Eye (tissue), 1 donor: ENCODE results near the gene SP9.
"Not testable (repeated sequence)": the region's sequence is repeated elsewhere in the genome, so short reads cannot be mapped to it uniquely, and the experiment has no call there.

Source experiments
- DNase-seq: peaks from one replicate; pipeline ENCODE4 v3.0.0-alpha.2; 2015

Gene SP9

DNA sequence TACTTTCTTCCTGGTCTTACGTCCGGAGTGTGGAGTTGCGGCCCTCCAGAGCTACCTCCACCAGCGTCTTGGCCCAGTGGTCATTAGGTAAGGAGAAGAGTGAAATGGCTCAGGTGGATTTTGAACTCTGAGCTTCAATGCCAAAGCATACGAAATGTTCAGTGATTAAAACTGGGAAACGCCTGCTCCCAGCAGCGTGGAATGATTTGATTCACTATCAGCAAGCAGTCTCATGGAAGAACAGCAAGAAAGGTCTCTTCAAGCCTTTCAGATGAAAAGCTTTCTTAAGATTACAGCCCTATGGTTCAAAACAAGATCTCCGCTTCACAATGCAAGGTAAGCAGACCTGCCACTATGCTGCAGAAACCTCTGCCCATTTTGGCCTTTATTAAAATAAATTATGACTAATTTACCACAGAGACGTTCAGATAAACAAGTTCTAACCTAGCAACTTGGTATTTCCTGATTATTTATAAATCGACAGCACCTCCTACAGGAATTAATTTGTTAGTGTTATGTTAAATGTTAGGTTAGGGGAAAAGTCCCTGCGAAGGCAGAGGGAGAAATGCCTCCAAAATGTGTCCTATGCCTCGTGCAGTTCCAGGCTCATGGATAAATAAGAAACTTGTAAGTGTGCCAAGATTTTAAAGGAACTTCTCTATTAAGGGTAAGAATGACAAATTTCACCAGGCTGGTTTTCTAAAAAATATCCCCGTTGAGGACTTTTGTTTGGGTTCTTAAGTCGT, 10.1 kb downstream of the SP9 start:
- peak; percentile 79 for DNase-seq

DNA sequence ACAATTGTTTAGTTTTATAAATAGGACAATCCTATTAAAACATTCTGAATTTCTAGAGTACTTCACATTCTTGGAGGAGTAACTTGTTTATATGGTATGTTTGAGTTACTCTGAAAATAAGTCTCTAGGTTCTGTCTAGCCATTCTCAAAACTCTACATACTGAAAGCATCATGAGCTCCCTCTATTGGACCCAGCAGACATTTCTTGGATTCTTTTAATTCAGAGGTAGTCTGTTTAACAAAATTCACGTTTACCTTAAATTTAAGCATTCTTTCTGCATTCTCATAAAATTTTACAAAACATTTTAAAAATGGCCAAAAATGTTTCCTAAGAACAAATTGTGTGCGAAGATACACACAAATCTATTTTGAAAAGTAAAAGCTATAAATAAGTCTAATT, 15.3 kb downstream of the SP9 start:
- DNase-seq, result peak; percentile 35

DNA sequence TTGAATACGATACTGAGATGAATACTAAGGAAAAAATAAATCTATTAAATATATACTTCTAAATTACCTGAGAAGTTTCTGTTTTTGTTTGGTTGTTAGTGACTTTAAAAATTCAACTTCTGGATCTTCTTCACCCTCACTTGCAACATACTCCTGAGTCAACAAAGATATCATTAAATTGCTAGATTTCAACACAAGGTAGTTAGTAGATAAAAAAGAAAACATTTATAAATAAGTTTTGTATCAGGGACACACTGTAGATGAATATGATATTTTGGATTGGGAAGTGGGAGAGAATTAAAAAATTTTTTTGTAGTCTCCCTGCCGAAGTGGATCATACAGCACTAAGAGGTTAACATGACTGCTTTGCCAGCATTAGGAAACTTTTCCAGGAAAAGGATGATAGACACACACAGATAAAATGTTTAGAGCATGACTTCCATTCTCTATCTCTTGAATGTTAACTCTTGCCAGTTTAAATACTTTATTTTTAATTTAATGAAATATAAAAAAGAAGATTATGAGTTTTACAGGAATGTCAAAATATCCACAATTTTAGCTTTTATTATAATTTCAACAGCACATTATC, 15.9 kb downstream of the SP9 start:
- no peak for DNase-seq

DNA sequence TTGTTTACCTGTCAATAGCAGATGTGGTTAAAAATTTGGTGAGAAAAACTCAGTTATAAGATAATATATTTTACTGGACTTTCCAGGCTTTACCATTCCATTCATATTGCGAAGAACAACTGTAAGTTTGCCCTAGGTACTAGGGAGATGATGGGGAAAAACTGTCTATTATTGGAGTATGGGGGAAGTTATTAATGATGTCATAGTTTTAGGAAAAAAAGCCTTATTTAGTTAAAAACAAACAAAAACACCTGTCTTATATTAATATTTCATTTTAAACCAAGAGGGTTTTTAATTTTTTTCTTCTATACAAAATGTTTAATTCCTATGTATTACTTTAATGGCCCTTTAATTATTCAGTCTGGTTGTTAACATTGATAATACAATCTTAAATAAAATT, 18.2 kb downstream of the SP9 start:
- DNase-seq, result no peak

DNA sequence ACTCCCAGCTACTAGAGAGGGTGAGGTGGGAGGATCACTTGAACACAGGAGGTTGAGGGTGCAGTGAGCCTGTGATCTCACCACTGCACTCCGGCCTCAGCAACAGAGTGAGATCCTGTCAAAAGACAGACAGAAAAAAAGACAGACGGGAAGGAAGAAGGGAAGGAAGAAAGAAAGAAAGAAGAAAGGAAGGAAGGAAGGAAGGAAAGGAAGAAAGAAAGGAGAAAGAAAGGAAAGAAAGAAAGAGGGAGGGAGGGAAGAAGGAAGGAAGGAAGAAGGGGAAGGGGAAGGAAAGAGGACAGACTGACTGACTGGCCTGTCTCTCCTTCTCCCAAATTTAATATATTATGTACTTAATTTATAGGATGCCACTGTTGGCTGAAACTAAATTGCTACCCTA, 21.6 kb downstream of the SP9 start:
- no peak for DNase-seq

DNA sequence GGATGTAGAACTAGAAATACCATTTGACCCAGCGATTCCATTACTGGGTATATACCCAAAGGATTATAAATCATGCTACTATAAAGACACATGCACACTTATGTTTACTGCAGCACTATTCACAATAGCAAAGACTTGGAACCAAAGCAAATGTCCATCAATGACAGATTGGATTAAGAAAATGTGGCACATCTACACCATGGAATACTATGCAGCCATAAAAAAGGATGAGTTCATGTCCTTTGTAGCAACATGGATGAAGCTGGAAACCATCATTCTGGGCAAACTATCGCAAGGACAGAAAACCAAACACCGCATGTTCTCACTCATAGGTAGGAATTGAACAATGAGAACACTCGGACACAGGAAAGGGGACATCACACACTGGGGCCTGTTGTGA, 24.9 kb downstream of the SP9 start:
- DNase-seq, result not testable (repeated sequence)

DNA sequence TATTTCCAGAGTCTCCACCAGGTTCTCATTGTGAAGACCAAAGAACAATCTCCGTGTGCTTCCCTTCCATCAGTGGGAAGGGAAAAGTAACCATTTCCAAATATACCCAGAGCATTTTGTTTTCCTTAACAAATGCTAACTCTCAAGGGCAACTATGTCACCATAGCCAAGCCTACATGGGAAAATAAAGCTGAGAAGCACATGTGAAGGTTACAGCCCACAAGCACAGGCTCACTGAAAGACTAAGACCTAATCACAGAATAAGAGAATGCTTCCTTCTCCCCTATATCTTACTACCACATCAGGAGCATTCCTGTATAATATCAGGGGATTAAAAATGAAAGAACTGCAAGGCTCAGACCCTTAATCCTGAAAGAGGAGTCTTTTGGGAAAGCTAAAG, 28.2 kb downstream of the SP9 start:
- no peak for DNase-seq

DNA sequence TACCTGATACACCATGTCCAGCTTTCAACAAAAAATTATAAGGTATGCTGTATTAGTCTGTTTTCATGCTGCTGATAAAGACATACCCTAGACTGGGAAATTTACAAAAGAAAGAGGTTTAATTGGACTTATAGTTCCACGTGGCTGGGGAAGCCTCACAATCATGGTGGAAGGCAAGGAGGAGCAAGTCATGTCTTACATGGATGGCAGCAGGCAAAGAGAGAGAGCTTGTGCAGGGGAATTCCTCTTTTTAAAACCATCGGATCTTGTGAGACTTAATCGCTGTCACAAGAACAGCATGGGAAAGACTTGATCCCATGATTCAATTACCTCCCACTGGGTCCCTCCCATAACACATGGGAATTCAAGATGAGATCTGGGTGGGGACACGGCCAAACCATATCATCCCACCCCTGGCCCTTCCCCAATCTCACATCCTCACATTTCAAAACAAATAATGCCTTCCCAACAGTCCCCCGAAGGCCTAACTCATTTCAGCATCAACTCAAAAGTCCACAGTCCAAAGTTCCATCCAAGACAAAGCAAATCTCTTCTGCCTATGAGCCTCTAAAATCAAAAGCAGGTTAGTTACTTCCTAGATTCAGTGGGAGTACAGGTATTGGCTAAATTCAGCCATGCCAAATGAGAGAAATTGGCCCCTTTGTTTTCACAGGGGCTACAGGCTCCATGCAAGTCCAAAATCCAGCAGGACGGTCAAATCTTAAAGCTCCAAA, 28.9 kb downstream of the SP9 start:
- not testable (repeated sequence) for DNase-seq

DNA sequence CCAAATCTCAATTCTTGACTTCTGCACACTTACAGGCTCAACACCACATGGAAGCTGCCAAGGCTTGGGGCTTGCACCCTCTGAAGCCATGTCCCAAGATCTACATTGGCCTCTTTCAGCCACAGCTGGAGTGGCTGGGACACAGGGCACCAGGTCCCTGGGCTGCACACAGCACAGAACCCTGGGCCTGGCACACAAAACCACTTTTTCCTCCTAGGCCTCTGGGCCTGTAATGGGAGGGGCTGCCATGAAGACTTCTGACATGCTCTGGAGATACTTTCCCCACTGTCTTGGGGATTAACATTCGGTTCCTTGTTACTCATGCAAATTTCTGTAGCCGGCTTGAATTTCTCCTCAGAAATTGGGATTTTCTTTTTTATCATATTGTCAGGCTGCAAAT, 29.9 kb downstream of the SP9 start:
- DNase-seq, result no peak

DNA sequence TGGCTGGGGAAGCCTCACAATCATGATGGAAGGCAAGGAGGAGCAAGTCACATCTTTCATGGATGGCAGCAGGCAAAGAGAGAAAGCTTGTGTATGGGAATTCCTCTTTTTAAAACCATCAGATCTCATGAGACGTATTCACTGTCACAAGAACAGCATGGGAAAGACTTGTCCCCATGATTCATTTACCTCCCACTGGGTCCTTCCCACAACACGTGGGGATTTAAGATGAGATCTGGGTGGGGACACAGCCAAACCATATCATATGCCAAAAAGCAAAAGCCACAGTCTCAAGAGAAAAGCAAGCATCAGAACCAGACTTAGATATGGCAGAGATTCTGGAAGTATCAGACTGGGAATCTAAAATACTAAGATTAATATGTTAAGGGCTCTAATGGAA, 30.8 kb downstream of the SP9 start:
- DNase-seq, result no peak

DNA sequence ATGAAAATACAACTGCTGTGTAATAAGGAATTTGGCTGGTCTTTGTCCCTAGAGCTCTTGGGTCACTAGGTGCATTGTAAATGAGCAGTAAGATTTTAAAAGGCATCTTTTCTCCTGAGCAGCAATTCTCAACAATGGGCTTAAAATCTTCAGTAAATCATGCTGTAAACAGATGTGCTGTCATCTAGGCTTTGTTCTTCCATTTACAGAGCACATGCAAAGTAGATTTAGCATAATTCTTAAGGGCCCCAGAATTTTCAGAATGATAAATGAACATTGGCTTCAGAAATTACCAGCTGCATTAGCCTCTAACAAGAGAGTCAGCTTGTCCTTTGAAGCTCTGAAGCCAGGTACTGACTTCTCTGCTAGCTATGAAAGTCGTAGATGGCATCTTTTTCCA, 33.9 kb downstream of the SP9 start:
- no peak for DNase-seq

DNA sequence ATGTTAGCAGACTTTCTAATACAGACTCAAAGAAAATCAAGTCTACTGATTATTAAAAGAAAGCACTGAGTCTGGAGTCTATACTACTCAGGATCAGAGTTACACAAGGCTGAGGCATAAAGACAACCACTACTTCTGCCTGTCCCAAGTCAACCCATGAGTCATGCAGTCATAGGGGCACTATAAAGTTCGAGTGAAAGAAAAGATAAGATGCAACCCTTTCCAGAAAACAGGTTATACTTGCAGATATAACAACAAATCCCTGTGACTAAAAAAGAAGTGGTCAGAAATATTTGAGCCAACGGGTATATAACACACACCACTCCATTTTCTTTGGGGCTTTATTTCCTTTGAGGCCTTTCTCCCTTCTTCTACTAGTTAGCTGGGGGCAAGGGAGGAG, 42.2 kb downstream of the SP9 start:
- DNase-seq, result no peak

DNA sequence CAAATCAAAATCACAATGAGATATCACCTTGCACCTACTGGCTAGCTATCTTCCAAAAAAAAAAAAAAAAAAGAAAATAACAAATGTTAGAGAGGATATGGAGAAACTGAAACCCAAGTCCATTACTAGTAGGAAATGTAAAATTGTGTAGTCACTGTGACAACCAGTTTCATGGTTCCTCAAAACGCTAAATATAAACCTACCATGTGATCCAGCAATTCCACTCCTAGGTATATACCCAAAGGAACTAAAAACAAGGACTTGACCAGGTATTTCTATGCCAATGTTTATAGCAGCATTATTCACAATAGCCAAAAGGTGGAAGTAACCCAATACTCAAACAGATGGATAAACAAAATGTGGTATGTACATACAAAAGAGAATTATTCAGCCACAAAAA, 49.0 kb downstream of the SP9 start:
- no peak for DNase-seq

DNA sequence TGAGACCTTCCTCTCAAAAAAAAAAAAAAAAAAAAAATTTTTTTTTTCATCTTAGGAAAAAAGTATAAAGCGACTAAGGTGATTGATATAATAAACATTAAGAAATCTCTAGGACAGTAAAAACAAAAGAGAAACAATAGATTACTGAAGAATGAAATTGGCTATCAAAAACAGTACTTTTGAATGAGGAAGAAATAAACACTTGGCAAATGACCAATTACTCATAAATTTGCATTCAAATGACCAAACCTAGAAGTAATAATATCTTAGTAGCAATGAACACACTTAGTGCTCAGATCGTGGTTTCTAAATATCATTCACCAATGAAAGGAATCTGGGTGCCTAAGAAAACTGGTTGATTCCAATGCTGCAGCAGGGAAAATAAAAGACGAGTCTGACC, 50.4 kb downstream of the SP9 start:
- no peak for DNase-seq
